Measurements from ENCODE around the gene SCN5A. TPM values are rescaled to one million over a fixed set of nuclear protein-coding genes. Genes with fewer than 3 reads are reported as not detected.

SCN5A gene
- total RNA-seq, 1 donor from 2014 or later, result 0.25 TPM

- Mint-ChIP-seq H3K27ac (ENCODE audit: unreplicated experiment) (no peak overlapping the region), H3K27me3 (ENCODE audit: low read depth) (no peaks in the 10 kb centered on the region), H3K9me3 (ENCODE audit: low read depth) (peaks cover 8% of the 10 kb centered on the region), H3K4me3 (ENCODE audit: unreplicated experiment) (no peak overlapping the region), H3K4me1 (ENCODE audit: low read depth) (no peaks in the 10 kb centered on the region), H3K36me3 (ENCODE audit: low read depth) (peaks cover 20% of the 10 kb centered on the region)
- no peak for DNase-seq (ENCODE audit: low spot score)
- TF ChIP-seq CTCF (IDR thresholded peaks at IDR 0.05), result no peak
Observed at GRCh38 chr3:38534180-38534579, 115.3 kb downstream of the SCN5A start.

GRCh38 chr3:38533285-38533976 lies 116.1 kb downstream of the SCN5A start:
- no peak overlapping the region for H3K4me3 Mint-ChIP-seq (ENCODE audit: unreplicated experiment)
- no peak for TF ChIP-seq CTCF (IDR thresholded peaks at IDR 0.05)
- DNase-seq (ENCODE audit: low spot score), result no peak
- peaks cover 20% of the 10 kb centered on the region for H3K36me3 Mint-ChIP-seq (ENCODE audit: low read depth)
- H3K4me1 Mint-ChIP-seq (ENCODE audit: low read depth), result no peaks in the 10 kb centered on the region
- no peaks in the 10 kb centered on the region for H3K27me3 Mint-ChIP-seq (ENCODE audit: low read depth)
- H3K27ac Mint-ChIP-seq (ENCODE audit: unreplicated experiment), result no peak overlapping the region
- peaks cover 8% of the 10 kb centered on the region for H3K9me3 Mint-ChIP-seq (ENCODE audit: low read depth)

- no peaks in the 10 kb centered on the region for H3K27me3 Mint-ChIP-seq (ENCODE audit: low read depth)
- H3K27ac Mint-ChIP-seq (ENCODE audit: unreplicated experiment), result no peak overlapping the region
- H3K4me3 Mint-ChIP-seq (ENCODE audit: unreplicated experiment), result no peak overlapping the region
- DNase-seq (ENCODE audit: low spot score), result no peak
- peaks cover 22% of the 10 kb centered on the region for H3K36me3 Mint-ChIP-seq (ENCODE audit: low read depth)
- peaks cover 8% of the 10 kb centered on the region for H3K9me3 Mint-ChIP-seq (ENCODE audit: low read depth)
- TF ChIP-seq CTCF (IDR thresholded peaks at IDR 0.05), result no peak
- no peaks in the 10 kb centered on the region for H3K4me1 Mint-ChIP-seq (ENCODE audit: low read depth)
Observed at GRCh38 chr3:38532529-38532928, 117.0 kb downstream of the SCN5A start.

GRCh38 chr3:38528457-38528856 lies 121.0 kb downstream of the SCN5A start:
- Mint-ChIP-seq H3K27ac (ENCODE audit: unreplicated experiment) (no peak overlapping the region), H3K9me3 (ENCODE audit: low read depth) (no peaks in the 10 kb centered on the region), H3K4me3 (ENCODE audit: unreplicated experiment) (no peak overlapping the region), H3K36me3 (ENCODE audit: low read depth) (peaks cover 31% of the 10 kb centered on the region), H3K4me1 (ENCODE audit: low read depth) (no peaks in the 10 kb centered on the region), H3K27me3 (ENCODE audit: low read depth) (no peaks in the 10 kb centered on the region)
- no peak for DNase-seq (ENCODE audit: low spot score)
- TF ChIP-seq CTCF (IDR thresholded peaks at IDR 0.05), result no peak

- Mint-ChIP-seq H3K27ac (ENCODE audit: unreplicated experiment) (no peak overlapping the region), H3K9me3 (ENCODE audit: low read depth) (no peaks in the 10 kb centered on the region), H3K4me1 (ENCODE audit: low read depth) (no peaks in the 10 kb centered on the region), H3K4me3 (ENCODE audit: unreplicated experiment) (no peak overlapping the region), H3K27me3 (ENCODE audit: low read depth) (no peaks in the 10 kb centered on the region), H3K36me3 (ENCODE audit: low read depth) (peaks cover 32% of the 10 kb centered on the region)
- no peak for TF ChIP-seq CTCF (IDR thresholded peaks at IDR 0.05)
- no peak for DNase-seq (ENCODE audit: low spot score)
Observed at GRCh38 chr3:38526792-38527191, 122.7 kb downstream of the SCN5A start.

Data from chondrocyte (in vitro differentiated cells).